Measurements from ENCODE around the gene SLC25A11.
A peak's percentile ranks its signal among the peaks of the same experiment; 100 is the strongest.
"Not testable (repeated sequence)": the region's sequence is repeated elsewhere in the genome, so short reads cannot be mapped to it uniquely, and the experiment has no call there.

The SLC25A11 gene

GRCh38 chr17:4945176-4945943, 5.5 kb upstream of the SLC25A11 start:
- peak; percentile 89 for FAIRE-seq

DNA sequence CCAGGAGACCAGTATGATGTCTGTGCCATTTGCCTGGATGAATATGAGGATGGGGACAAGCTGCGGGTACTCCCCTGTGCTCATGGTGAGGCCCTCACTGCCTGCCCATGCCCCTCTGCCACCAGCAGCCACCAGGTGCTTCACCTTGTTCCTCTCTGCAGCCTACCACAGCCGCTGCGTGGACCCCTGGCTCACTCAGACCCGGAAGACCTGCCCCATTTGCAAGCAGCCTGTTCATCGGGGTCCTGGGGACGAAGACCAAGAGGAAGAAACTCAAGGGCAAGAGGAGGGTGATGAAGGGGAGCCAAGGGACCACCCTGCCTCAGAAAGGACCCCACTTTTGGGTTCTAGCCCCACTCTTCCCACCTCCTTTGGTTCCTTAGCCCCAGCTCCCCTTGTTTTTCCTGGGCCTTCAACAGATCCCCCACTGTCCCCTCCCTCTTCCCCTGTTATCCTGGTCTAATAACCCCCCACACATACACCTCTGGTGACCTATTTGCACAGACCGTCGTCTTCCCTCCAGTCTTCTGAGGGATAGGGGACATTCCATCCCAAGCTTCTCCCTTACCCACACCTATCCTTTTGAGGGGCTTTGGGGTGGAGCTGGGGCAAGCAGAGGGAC, 4.8 kb upstream of the SLC25A11 start:
- FAIRE-seq: no peak

DNA sequence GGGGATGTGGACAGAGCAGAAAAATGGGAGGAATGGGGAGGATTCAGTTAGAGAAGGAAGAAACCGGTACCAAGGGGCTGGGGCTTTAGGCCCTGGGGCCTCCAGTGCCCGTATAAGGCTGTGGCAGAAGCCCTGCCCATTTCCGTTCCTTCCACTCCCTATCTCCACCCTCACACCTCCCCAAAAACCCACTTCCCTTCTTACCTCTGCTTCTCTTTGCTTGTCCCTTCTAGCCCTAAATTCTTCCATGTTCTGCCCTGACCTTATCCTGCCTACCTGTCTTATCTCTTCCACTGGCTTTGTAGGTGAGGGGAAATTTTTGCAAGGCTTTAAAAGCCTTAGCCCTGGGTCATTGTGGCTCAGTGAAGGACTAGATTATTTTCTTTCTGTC, 4.3 kb upstream of the SLC25A11 start:
- no peak for FAIRE-seq

DNA sequence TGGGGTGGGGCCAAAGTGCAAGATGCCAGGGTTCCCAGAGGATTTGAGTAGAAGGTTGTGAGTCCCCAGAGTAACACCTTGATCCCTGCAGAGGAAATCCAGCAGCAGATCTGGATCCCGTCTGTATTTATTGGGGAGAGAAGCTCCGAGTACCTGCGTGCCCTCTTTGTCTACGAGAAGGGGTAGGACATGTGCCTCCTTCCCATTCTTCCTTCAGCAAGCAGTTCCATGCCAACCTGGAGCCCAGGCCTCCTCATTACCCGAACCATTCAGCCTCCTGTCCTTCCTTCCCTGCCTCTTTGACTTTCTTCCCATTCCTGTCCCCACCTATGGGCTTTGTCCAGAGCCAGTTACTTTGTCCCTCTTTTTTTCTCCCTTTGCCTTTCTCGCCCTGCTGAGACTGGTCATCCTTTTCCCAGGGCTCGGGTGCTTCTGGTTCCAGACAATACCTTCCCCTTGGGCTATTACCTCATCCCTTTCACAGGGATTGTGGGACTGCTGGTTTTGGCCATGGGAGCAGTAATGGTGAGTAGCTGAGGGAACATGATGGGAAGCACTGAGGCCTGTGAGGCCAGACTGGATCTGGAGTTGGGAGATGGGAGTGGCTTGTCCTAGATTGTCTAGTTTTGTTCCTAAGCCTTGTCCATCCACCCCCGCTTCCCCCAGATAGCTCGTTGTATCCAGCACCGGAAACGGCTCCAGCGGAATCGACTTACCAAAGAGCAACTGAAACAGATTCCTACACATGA, 3.1 kb upstream of the SLC25A11 start:
- FAIRE-seq: no peak

DNA sequence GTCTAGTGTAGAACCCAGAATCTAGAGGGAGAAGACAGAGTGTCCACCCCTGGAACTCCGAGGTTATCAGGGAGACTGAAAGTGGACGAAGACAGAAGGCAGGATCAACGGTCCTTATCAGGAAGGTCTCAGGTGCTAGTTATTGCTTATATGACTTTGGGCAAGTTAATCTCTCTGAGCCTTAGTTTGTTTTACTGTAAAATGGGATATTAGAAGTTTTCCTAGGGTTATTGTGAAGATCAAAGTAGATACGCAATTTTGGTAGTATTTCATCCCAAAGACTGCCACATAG, 1.4 kb upstream of the SLC25A11 start:
- FAIRE-seq: no peak

DNA sequence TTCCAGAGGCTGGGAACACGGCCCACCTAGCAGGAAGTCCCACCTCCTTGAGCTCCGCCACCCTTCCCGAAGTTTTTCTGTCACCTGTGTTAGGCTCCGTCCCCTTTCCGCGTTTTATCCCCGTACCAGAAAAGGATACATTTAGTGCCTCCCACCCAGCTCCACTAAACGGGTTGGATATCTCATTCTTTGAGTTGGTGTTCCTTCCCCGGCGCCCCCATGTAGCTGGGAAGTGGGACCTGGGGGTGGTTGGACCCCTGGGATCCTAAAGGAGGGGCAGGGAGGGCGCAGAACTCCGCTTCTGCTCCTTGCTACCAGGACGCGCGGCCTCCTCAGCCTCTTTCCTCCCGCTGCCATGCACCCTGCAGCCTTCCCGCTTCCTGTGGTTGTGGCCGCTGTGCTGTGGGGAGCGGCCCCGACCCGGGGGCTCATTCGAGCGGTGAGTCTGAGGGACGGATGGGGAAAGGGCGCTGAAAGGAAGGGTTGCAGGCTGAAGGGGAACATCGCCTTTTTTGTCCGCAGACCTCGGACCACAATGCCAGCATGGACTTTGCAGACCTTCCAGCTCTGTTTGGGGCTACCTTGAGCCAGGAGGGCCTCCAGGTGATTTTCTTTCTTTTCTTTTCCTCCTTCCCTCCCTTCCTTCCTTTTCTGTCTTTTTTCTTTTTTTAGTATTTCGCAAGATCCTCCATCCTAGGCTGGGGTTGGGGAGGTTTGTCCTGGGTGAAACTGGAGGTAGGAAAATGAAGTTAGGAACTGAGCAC, 891 bp upstream of the SLC25A11 start:
- FAIRE-seq: no peak

- FAIRE-seq: no peak
Observed at GRCh38 chr17:4939546-4939795, 375 bp downstream of the SLC25A11 start.

- FAIRE-seq: no peak
Observed at GRCh38 chr17:4938688-4939545, 929 bp downstream of the SLC25A11 start.

DNA sequence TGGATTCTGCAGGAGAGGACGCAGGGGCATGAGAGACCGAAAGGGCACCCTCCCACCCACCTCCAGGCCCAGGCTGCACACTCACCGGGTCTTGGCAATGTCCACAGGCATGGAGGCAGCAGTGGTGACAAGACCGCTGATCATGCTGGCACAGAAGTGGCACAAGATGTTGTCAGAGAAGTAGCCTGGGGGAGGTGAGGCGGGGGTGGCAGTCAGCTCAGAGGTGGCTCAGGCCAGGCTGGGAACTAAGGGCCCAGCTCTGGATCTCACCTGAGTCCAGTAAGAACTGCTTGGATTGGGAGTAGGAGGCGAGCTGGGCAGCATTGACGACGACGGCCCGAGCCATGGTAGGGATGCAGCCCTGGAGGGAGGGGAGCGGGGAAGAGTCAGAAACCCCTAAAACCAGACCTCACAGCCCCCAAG, 1.8 kb downstream of the SLC25A11 start:
- no peak for FAIRE-seq

- FAIRE-seq: no peak
Observed at GRCh38 chr17:4937553-4937952, 2.3 kb downstream of the SLC25A11 start.

GRCh38 chr17:4936436-4936835, 3.4 kb downstream of the SLC25A11 start:
- FAIRE-seq: no peak

GRCh38 chr17:4935650-4936049, 4.2 kb downstream of the SLC25A11 start:
- FAIRE-seq: no peak

DNA sequence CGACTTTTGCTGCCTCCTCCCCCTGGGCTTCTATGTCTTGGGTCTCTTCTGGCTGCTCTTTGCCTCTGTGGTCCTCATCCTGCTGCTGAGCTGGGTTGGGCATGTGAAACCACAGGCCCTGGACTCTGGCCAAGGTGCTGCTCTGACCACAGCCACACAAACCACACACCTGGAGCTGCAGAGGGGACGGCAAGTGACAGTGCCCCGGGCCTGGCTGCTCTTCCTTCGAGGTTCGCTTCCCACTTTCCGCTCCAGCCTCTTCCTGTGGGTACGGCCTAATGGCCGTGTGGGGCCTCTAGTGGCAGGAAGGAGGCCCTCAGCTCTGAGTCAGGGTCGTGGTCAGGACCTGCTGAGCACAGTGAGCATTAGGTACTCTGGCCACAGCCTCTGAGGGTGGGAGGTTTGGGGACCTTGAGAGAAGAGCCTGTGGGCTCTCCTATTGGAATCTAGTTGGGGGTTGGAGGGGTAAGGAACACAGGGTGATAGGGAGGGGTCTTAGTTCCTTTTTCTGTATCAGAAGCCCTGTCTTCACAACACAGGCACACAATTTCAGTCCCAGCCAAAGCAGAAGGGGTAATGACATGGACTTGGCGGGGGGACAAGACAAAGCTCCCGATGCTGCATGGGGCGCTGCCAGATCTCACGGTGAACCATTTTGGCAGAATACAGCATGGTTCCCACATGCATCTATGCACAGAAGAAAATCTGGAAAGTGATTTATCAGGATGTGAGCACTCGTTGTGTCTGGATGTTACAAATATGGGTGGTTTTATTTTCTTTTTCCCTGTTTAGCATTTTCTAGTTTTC, 5.5 kb downstream of the SLC25A11 start:
- FAIRE-seq: no peak

DNA sequence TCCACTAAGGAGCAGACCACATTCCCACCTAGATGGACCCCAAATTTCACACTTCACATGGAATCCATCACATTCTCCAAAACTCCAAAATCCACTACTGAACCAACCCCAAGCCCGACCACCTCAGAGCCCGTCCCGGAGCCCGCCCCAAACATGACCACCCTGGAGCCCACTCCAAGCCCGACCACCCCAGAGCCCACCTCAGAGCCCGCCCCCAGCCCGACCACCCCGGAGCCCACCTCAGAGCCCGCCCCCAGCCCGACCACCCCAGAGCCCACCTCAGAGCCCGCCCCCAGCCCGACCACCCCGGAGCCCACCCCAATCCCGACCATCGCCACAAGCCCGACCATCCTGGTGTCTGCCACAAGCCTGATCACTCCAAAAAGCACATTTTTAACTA, 6.2 kb downstream of the SLC25A11 start:
- no peak for FAIRE-seq

- FAIRE-seq: no peak
Observed at GRCh38 chr17:4932756-4933155, 7.1 kb downstream of the SLC25A11 start.

- FAIRE-seq: no peak
Observed at GRCh38 chr17:4931963-4932362, 7.9 kb downstream of the SLC25A11 start, which contains the start of gene GP1BA. Gene GP1BA (plus strand): TSS chr17:4932277. CDS start chr17:4932605, 328 bp downstream.

GRCh38 chr17:4928881-4929280, 11.0 kb downstream of the SLC25A11 start:
- FAIRE-seq: no peak

GRCh38 chr17:4926577-4927335, 13.1 kb downstream of the SLC25A11 start:
- not testable (repeated sequence) for FAIRE-seq

GRCh38 chr17:4921320-4921719, 18.5 kb downstream of the SLC25A11 start:
- no peak for FAIRE-seq

GRCh38 chr17:4920351-4921048, 19.3 kb downstream of the SLC25A11 start:
- no peak for FAIRE-seq

Data from G401.6 (cell line).